ENCODE data around the gene ARID5B.

The ARID5B gene

GRCh38 chr10:62039954-62040353 lies 138.5 kb downstream of the ARID5B start:
- no peak for DNase-seq

- no peak for DNase-seq
Observed at GRCh38 chr10:62040881-62041280, 139.4 kb downstream of the ARID5B start.

- DNase-seq: no peak
Observed at GRCh38 chr10:62043421-62044021, 142.0 kb downstream of the ARID5B start.

- no peak for DNase-seq
Observed at GRCh38 chr10:62044566-62044965, 143.1 kb downstream of the ARID5B start.

GRCh38 chr10:62045765-62046521 lies 144.4 kb downstream of the ARID5B start:
- DNase-seq: no peak

- peak; percentile 47 for DNase-seq
Observed at GRCh38 chr10:62046522-62047227, 145.2 kb downstream of the ARID5B start.

GRCh38 chr10:62047228-62047892 lies 145.9 kb downstream of the ARID5B start:
- no peak for DNase-seq

- no peak for DNase-seq
Observed at GRCh38 chr10:62047960-62048383, 146.5 kb downstream of the ARID5B start.

GRCh38 chr10:62048470-62048869 lies 147.0 kb downstream of the ARID5B start:
- no peak for DNase-seq

- peak; percentile 69 for DNase-seq
Observed at GRCh38 chr10:62048919-62049623, 147.6 kb downstream of the ARID5B start.

- no peak for DNase-seq
Observed at GRCh38 chr10:62049624-62050345, 148.3 kb downstream of the ARID5B start.

GRCh38 chr10:62050346-62050892 lies 148.9 kb downstream of the ARID5B start:
- DNase-seq: no peak

- peak; percentile 69 for DNase-seq
Observed at GRCh38 chr10:62050893-62051433, 149.5 kb downstream of the ARID5B start.

- DNase-seq: no peak
Observed at GRCh38 chr10:62052276-62052675, 150.8 kb downstream of the ARID5B start.

- DNase-seq: no peak
Observed at GRCh38 chr10:62053860-62054259, 152.4 kb downstream of the ARID5B start.

GRCh38 chr10:62054408-62054807 lies 152.9 kb downstream of the ARID5B start:
- no peak for DNase-seq

GRCh38 chr10:62054830-62055229 lies 153.3 kb downstream of the ARID5B start:
- DNase-seq: no peak

- DNase-seq: no peak
Observed at GRCh38 chr10:62056219-62056618, 154.7 kb downstream of the ARID5B start.

GRCh38 chr10:62056698-62057097 lies 155.2 kb downstream of the ARID5B start:
- no peak for DNase-seq

- DNase-seq: no peak
Observed at GRCh38 chr10:62057359-62057758, 155.9 kb downstream of the ARID5B start.

GRCh38 chr10:62057850-62058249 lies 156.4 kb downstream of the ARID5B start:
- DNase-seq: no peak

All from activated T-cell treated with anti-CD3 and anti-CD28 coated beads, Interleukin-2, amount 50 U/mL, for 1 hour (primary cell).